Sigmoid colon (tissue), 4 donors: Measurements from ENCODE around the gene NHS.

Experiments used
- CTCF ChIP-seq, 4 experiments: fragments of 450-650 bp in 3 of 4; fragments of 200-600 bp in 1 of 4; IDR thresholded peaks; one replicate each; pipeline ENCODE4 v1.5.1; 2016 to 2019; ENCODE audit warnings: antibody characterized with exemption in 4 of 4, mild to moderate bottlenecking in 3 of 4, moderate library complexity in 2 of 4
- EP300 ChIP-seq, 4 donors: sonication (generic); formaldehyde crosslinking; IDR thresholded peaks; one replicate each; pipeline ENCODE4 v1.6.1; 2017; ENCODE audit warnings: antibody characterized with exemption in 4 of 4
- POLR2A ChIP-seq, 2 donors: fragments of 450-650 bp; IDR thresholded peaks; one replicate each; pipeline ENCODE4 v1.6.1; 2016; ENCODE audit warnings: antibody characterized with exemption in 2 of 2, mild to moderate bottlenecking in 2 of 2, moderate library complexity in 2 of 2
- POLR2AphosphoS5 ChIP-seq, 4 donors: sonication (generic); formaldehyde crosslinking; IDR thresholded peaks; one replicate each; pipeline ENCODE4 v1.6.1; 2017; ENCODE audit warnings: antibody characterized with exemption in 4 of 4

- no peak for TF ChIP-seq CTCF (IDR thresholded peaks at IDR 0.05)
- no peak for TF ChIP-seq POLR2A (IDR thresholded peaks at IDR 0.05)
- TF ChIP-seq EP300 (IDR thresholded peaks at IDR 0.05), result no peak
- no peak for TF ChIP-seq POLR2AphosphoS5 (IDR thresholded peaks at IDR 0.05)
Measured at GRCh38 chrX:17679820-17680219, 304.8 kb downstream of the NHS start.
